ENCODE data around the gene FES. TPM values are rescaled to one million over a fixed set of nuclear protein-coding genes. Genes with fewer than 3 reads are reported as not detected.

FES gene
- total and polyA plus RNA-seq, 12 donors: 8.6 to 27.7 (median 12.9) TPM

DNA sequence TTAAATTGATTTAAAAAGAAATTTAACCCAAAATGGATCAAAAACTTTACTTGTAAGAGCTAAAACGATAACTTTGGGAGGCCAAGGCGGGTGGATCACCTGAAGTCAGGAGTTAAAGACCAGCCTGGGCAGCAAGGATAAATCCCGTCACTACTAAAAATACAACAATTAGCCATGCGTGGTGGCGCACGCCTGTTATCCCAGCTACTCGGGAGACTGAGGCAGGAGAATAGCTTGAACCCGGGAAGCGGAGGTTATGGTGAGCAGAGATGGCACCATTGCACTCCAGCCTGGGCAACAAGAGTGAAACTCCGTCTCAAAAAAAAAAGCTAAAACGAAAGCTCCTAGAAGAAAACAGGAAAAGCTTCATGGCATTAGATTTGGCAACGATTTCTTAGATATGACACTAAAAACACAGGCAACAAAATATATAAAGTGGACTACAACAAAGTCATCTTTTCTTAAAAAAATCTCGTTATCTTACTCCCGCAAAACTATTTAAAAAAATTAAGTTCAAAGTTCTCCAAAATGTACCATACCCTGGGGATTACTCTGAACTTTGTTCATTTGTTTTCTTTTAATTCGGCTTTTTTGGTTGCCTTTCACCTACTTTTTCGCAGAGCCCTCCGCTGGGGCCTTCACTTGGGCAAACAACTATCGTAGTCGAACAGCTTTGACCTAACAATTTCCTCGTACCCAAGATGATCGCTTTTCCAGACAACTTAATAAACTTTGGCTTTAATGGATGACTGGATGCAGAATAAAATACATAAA, 45.1 kb downstream of the FES start:
- no peaks in the 10 kb centered on the region for H3K36me3 ChIP-seq
- ATAC-seq: peak in 1 of 8 donors; percentile 0
- intact Hi-C loops (cut with DNase I): loop anchor here in 4 of 10 donors (1.0 to 5.0 kb wide), 4 partner anchors 26 to 282 kb away; partner anchors contain the start of gene MAN2A2 (in 2 of the 4)
- peak overlapping the region; percentile 89 to 98 (median 96) for H3K27ac ChIP-seq
- DNase-seq: no peak
- H3K9me3 ChIP-seq: no peaks in the 10 kb centered on the region
- peak overlapping the region; percentile 50 to 92 (median 65) for H3K4me3 ChIP-seq
- H3K27me3 ChIP-seq: no peaks in the 10 kb centered on the region
- 52 to 62% methylated on average over 21 of the region's 21 CpGs for WGBS, 2 donors
- peaks cover 13 to 53% (median 37%) of the 10 kb centered on the region in 9 donors for H3K4me1 ChIP-seq
- TF ChIP-seq, protein P1, sequence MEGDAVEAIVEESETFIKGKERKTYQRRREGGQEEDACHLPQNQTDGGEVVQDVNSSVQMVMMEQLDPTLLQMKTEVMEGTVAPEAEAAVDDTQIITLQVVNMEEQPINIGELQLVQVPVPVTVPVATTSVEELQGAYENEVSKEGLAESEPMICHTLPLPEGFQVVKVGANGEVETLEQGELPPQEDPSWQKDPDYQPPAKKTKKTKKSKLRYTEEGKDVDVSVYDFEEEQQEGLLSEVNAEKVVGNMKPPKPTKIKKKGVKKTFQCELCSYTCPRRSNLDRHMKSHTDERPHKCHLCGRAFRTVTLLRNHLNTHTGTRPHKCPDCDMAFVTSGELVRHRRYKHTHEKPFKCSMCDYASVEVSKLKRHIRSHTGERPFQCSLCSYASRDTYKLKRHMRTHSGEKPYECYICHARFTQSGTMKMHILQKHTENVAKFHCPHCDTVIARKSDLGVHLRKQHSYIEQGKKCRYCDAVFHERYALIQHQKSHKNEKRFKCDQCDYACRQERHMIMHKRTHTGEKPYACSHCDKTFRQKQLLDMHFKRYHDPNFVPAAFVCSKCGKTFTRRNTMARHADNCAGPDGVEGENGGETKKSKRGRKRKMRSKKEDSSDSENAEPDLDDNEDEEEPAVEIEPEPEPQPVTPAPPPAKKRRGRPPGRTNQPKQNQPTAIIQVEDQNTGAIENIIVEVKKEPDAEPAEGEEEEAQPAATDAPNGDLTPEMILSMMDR (IDR thresholded peaks at IDR 0.05): no peak

GRCh38 chr15:90930861-90931574, 46.7 kb downstream of the FES start:
- ATAC-seq: no peak
- peaks cover 15 to 65% (median 46%) of the 10 kb centered on the region in 9 donors for H3K4me1 ChIP-seq

DNA sequence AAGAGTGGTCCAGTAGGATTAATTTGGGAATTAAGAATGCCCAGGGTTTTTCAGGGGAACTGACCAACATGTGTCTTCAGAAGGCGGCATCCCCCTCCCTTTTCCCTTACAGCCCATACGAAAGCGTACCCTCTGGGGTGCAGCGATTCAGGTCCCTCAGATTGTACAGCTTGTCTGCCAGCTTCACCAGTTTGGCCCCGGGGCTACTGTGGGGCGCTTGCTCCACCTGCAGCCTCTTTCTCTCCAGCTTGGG, 47.2 kb downstream of the FES start:
- peak overlapping the region in 9 of 10 donors; percentile 49 to 92 (median 80) for H3K4me3 ChIP-seq

More at GRCh38 chr15:90930861-90931574, 46.7 kb downstream of the FES start:
- Histone ChIP-seq H3K9me3 (no peaks in the 10 kb centered on the region), H3K36me3 (no peaks in the 10 kb centered on the region), H3K4me3 (peak overlapping the region in 8 of 10 donors; percentile 50 to 92 (median 78)), H3K27me3 (no peaks in the 10 kb centered on the region), H3K27ac (peak overlapping the region; percentile 89 to 98 (median 96))
- 47 to 52% methylated on average over 15 of the region's 15 CpGs for WGBS, 2 donors
- DNase-seq: no peak
- TF ChIP-seq, protein P1 (IDR thresholded peaks at IDR 0.05): no peak
- intact Hi-C loops (cut with DNase I): loop anchor here in 4 of 10 donors (2.0 to 5.0 kb wide), 3 partner anchors 28 to 284 kb away; partner anchors contain the start of gene MAN2A2 (in 1 of the 4)

More for the DNA sequence above, 47.2 kb downstream of the FES start:
- H3K27ac ChIP-seq: peak overlapping the region; percentile 81 to 98 (median 96)
- ATAC-seq: no peak
- peaks cover 18 to 69% (median 50%) of the 10 kb centered on the region in 9 donors for H3K4me1 ChIP-seq
- H3K27me3 ChIP-seq: no peaks in the 10 kb centered on the region
- H3K9me3 ChIP-seq: no peaks in the 10 kb centered on the region
- WGBS, 2 donors: 32 to 37% methylated on average over 6 of the region's 6 CpGs
- H3K36me3 ChIP-seq: peaks cover 0 to 5% (median 0%) of the 10 kb centered on the region in 9 donors
- no peak for DNase-seq
- intact Hi-C loops (cut with DNase I): loop anchor here in 4 of 10 donors (2.0 to 5.0 kb wide), 3 partner anchors 29 to 284 kb away; partner anchors contain the start of gene MAN2A2 (in 1 of the 4)
- TF ChIP-seq, protein P1 (IDR thresholded peaks at IDR 0.05): peak in 1 of 9 donors; percentile 36

All from heart right ventricle (tissue), 16 donors.